ENCODE data around the gene SMAD2.

The SMAD2 gene

DNA sequence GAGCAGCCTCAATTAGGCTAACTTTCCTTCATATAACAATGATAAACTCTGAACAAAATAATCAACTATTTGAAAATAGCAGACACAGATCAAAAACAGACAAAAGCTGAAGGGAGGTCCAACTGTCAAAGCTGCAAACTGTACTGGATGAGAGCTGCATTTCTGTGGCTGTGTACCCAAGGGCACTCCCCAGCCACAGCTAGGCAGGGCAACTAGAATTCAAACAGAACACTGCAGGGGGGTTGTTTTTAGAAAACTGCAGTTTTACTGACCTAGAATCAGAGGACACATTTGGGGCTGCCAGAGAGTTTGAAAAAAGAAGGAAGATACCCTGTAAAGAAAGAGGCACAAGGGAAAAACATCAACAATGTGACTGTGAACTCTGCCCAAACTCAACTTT, 56.8 kb downstream of the SMAD2 start:
- Histone ChIP-seq H3K27me3 (replicated peaks; ENCODE audit: control insufficient read depth, insufficient read depth, low read length) (no peaks in the 10 kb centered on the region), H3K36me3 (ENCODE audit: control insufficient read depth, insufficient read depth, low read length) (no peaks in the 10 kb centered on the region), H3K4me3 (replicated peaks; ENCODE audit: low read depth, low read length) (no peak overlapping the region)
- TF ChIP-seq, protein P1, sequence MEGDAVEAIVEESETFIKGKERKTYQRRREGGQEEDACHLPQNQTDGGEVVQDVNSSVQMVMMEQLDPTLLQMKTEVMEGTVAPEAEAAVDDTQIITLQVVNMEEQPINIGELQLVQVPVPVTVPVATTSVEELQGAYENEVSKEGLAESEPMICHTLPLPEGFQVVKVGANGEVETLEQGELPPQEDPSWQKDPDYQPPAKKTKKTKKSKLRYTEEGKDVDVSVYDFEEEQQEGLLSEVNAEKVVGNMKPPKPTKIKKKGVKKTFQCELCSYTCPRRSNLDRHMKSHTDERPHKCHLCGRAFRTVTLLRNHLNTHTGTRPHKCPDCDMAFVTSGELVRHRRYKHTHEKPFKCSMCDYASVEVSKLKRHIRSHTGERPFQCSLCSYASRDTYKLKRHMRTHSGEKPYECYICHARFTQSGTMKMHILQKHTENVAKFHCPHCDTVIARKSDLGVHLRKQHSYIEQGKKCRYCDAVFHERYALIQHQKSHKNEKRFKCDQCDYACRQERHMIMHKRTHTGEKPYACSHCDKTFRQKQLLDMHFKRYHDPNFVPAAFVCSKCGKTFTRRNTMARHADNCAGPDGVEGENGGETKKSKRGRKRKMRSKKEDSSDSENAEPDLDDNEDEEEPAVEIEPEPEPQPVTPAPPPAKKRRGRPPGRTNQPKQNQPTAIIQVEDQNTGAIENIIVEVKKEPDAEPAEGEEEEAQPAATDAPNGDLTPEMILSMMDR (IDR thresholded peaks at IDR 0.05; ENCODE audit: insufficient read depth, low read length, poor library complexity, severe bottlenecking): no peak
- no peak for DNase-seq (ENCODE audit: extremely low read depth, insufficient read length)

DNA sequence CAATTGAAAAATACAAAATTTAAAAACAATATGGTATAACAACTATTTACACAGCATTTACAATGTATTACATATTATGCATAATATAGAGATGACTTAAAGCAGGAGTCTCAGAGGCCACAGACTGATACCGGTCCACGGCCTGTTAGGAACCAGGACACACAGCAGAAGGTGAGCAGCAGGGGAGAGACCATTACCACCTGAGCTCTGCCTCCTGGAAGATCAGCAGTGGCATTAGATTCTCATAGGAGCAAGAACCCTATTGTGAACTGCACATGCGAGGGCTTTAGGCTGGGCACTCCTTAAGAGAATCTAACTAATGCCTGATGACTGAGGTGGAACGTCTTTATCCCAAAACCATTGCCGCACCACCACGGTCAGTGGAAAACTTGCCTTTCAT, 58.0 kb downstream of the SMAD2 start:
- H3K36me3 ChIP-seq (ENCODE audit: control insufficient read depth, insufficient read depth, low read length): no peaks in the 10 kb centered on the region

DNA sequence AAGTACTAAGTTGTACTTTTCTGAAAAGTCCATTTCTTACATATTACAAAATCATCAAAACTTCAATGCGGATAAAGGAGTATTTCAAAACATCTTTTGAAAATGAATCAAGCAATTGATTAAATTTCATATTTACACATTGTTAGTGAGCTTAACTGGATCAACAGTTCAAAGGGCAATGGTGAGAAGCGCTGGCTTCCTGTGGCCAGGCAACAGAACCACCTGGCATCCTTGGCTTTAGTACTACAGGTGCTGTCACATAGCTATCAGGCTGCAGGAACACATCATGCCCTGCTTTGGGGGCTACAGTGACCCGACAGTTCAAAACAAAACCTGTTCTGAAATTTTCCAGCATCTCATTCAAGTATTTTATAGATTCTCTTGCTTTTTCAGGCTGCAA, 59.2 kb downstream of the SMAD2 start:
- DNase-seq (ENCODE audit: extremely low read depth, insufficient read length): no peak
- Histone ChIP-seq H3K4me3 (replicated peaks; ENCODE audit: low read depth, low read length) (no peak overlapping the region), H3K27me3 (replicated peaks; ENCODE audit: control insufficient read depth, insufficient read depth, low read length) (no peaks in the 10 kb centered on the region), H3K36me3 (ENCODE audit: control insufficient read depth, insufficient read depth, low read length) (peaks cover 1% of the 10 kb centered on the region)
- TF ChIP-seq, protein P1 (IDR thresholded peaks at IDR 0.05; ENCODE audit: insufficient read depth, low read length, poor library complexity, severe bottlenecking): no peak

More for the DNA sequence above, 58.0 kb downstream of the SMAD2 start:
- Histone ChIP-seq H3K27me3 (replicated peaks; ENCODE audit: control insufficient read depth, insufficient read depth, low read length) (no peaks in the 10 kb centered on the region), H3K4me3 (replicated peaks; ENCODE audit: low read depth, low read length) (no peak overlapping the region)
- TF ChIP-seq, protein P1 (IDR thresholded peaks at IDR 0.05; ENCODE audit: insufficient read depth, low read length, poor library complexity, severe bottlenecking): no peak
- no peak for DNase-seq (ENCODE audit: extremely low read depth, insufficient read length)

DNA sequence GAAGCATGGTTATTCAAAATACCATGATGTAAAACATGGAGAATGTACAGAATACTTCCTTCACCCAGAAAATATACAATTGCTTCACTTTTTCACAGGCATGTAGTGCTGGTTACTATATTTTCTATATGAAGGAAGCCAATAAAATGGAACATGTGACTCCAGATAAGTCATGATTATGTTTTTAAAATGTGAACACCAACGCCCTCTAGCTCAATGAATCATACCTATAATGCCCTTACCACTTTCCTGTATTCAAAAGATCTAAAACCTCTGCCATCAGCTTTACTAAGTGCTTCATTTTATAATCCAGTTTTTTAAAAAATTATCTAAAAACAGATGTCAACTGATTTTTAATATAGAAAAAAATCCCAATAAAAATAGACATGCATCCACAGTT, 59.9 kb downstream of the SMAD2 start:
- no peak for DNase-seq (ENCODE audit: extremely low read depth, insufficient read length)
- TF ChIP-seq, protein P1 (IDR thresholded peaks at IDR 0.05; ENCODE audit: insufficient read depth, low read length, poor library complexity, severe bottlenecking): no peak
- H3K4me3 ChIP-seq (replicated peaks; ENCODE audit: low read depth, low read length): no peak overlapping the region
- H3K27me3 ChIP-seq (replicated peaks; ENCODE audit: control insufficient read depth, insufficient read depth, low read length): no peaks in the 10 kb centered on the region
- peaks cover 1% of the 10 kb centered on the region for H3K36me3 ChIP-seq (ENCODE audit: control insufficient read depth, insufficient read depth, low read length)

DNA sequence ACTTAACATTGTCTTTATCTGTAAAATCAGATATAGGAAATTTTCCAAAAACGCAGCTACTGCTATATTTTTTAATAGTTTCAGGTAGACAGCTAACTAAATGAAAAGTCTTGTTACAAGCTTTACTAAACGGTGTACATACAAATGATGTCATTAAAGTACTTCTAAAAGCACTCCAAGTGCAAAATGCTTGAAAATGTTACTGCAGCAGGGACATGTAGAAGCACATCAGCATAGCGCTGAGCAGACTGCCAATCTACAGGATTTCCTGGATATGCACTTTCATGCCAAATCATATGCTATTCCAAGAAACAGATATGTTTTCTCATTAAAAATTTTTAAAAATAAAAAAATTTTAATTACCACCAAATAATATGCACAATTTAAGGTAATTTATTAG, 61.7 kb downstream of the SMAD2 start:
- H3K36me3 ChIP-seq (ENCODE audit: control insufficient read depth, insufficient read depth, low read length): peaks cover 1% of the 10 kb centered on the region
- no peak overlapping the region for H3K4me3 ChIP-seq (replicated peaks; ENCODE audit: low read depth, low read length)
- TF ChIP-seq, protein P1 (IDR thresholded peaks at IDR 0.05; ENCODE audit: insufficient read depth, low read length, poor library complexity, severe bottlenecking): no peak
- no peaks in the 10 kb centered on the region for H3K27me3 ChIP-seq (replicated peaks; ENCODE audit: control insufficient read depth, insufficient read depth, low read length)
- no peak for DNase-seq (ENCODE audit: extremely low read depth, insufficient read length)

DNA sequence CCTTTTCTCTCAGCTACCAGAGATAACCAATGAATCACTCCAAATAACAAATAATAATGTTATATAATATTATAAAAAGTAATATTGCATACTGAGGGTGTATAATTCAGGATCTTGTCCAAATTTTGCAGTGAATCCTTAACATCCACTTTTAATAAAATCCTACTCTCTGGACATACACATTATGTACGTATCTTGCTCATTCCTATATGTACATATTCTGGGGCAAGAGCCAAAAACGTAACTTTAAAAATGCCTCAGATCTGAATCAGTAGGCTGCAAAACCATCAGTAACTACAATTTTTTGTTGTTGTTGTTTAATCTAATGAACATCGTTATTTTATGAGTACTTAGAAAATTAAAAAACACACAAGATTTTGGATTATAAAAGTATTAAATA, 65.3 kb downstream of the SMAD2 start:
- Histone ChIP-seq H3K4me3 (replicated peaks; ENCODE audit: low read depth, low read length) (no peak overlapping the region), H3K27me3 (replicated peaks; ENCODE audit: control insufficient read depth, insufficient read depth, low read length) (no peaks in the 10 kb centered on the region), H3K36me3 (ENCODE audit: control insufficient read depth, insufficient read depth, low read length) (peaks cover 3% of the 10 kb centered on the region)
- TF ChIP-seq, protein P1 (IDR thresholded peaks at IDR 0.05; ENCODE audit: insufficient read depth, low read length, poor library complexity, severe bottlenecking): no peak
- no peak for DNase-seq (ENCODE audit: extremely low read depth, insufficient read length)

Data from GM06990 (cell line).